ENCODE measurements around the gene MANSC1. TPM values are rescaled to one million over a fixed set of nuclear protein-coding genes. Genes with fewer than 3 reads are reported as not detected.
A peak's percentile ranks its signal among the peaks of the same experiment; 100 is the strongest.

Gene MANSC1
- total and polyA plus RNA-seq, 2 of the 13 experiments (the other 11 are each of a cell fraction or from before 2014, with no cell fraction given), result 1.9 to 4.2 TPM

- TF ChIP-seq MYNN (CRISPR knock-in tag; IDR thresholded peaks at IDR 0.05; ENCODE audit: low read depth) (no peak), NR2F6 (IDR thresholded peaks at IDR 0.05) (peak; percentile 75), NR2F6 (CRISPR knock-in tag; IDR thresholded peaks at IDR 0.05) (peak; percentile 55), ZNF512 (CRISPR knock-in tag; IDR thresholded peaks at IDR 0.05) (no peak), ZNF562 (CRISPR knock-in tag; IDR thresholded peaks at IDR 0.05; ENCODE audit: borderline replicate concordance) (no peak), ZSCAN9 (CRISPR knock-in tag; IDR thresholded peaks at IDR 0.05; ENCODE audit: borderline replicate concordance) (0 out of 2 replicates have a peak, but pooled peaks have one; percentile 52), KLF12 (CRISPR knock-in tag; IDR thresholded peaks at IDR 0.05; ENCODE audit: borderline replicate concordance) (peak; percentile 25; the same call in 1 of the 2 replicates), ETV5 (CRISPR knock-in tag; IDR thresholded peaks at IDR 0.05; ENCODE audit: borderline replicate concordance) (peak; percentile 29; the same call in 1 of the 2 replicates), FOXO1 (CRISPR knock-in tag; IDR thresholded peaks at IDR 0.05) (peak; percentile 63; the same call in 1 of the 2 replicates), ZSCAN22 (CRISPR knock-in tag; IDR thresholded peaks at IDR 0.05) (no peak), ZNF331 (CRISPR knock-in tag; IDR thresholded peaks at IDR 0.05) (peak; percentile 99), THYN1 (CRISPR knock-in tag; IDR thresholded peaks at IDR 0.05; ENCODE audit: borderline replicate concordance, low read depth) (no peak), CAMTA2 (CRISPR knock-in tag; IDR thresholded peaks at IDR 0.05; ENCODE audit: borderline replicate concordance) (no peak), SYNCRIP (IDR thresholded peaks at IDR 0.05; ENCODE audit: insufficient read depth, low read depth, low read length) (no peak), RAD21 (CRISPR knock-in tag; IDR thresholded peaks at IDR 0.05) (no peak), FLYWCH1 (CRISPR knock-in tag; IDR thresholded peaks at IDR 0.05) (no peak), ZNF713 (CRISPR knock-in tag; IDR thresholded peaks at IDR 0.05) (no peak), SRF (IDR thresholded peaks at IDR 0.05; ENCODE audit: low read depth, low read length) (no peak), ZNF660 (CRISPR knock-in tag; IDR thresholded peaks at IDR 0.05; ENCODE audit: borderline replicate concordance, low read depth) (no peak), DBP (CRISPR knock-in tag; IDR thresholded peaks at IDR 0.05; ENCODE audit: not compliant biosample characterization) (no peak), ZNF83 (CRISPR knock-in tag; IDR thresholded peaks at IDR 0.05; ENCODE audit: borderline replicate concordance) (no peak), ZFY (CRISPR knock-in tag; IDR thresholded peaks at IDR 0.05) (no peak), NKX3-1 (CRISPR knock-in tag; IDR thresholded peaks at IDR 0.05) (no peak), EZH2 (conservative IDR thresholded peaks at IDR 0.05; ENCODE audit: low read depth, low read length) (no peak), ZNF841 (CRISPR knock-in tag; IDR thresholded peaks at IDR 0.05; ENCODE audit: borderline replicate concordance) (no peak)
- TF ChIP-seq, protein P1, sequence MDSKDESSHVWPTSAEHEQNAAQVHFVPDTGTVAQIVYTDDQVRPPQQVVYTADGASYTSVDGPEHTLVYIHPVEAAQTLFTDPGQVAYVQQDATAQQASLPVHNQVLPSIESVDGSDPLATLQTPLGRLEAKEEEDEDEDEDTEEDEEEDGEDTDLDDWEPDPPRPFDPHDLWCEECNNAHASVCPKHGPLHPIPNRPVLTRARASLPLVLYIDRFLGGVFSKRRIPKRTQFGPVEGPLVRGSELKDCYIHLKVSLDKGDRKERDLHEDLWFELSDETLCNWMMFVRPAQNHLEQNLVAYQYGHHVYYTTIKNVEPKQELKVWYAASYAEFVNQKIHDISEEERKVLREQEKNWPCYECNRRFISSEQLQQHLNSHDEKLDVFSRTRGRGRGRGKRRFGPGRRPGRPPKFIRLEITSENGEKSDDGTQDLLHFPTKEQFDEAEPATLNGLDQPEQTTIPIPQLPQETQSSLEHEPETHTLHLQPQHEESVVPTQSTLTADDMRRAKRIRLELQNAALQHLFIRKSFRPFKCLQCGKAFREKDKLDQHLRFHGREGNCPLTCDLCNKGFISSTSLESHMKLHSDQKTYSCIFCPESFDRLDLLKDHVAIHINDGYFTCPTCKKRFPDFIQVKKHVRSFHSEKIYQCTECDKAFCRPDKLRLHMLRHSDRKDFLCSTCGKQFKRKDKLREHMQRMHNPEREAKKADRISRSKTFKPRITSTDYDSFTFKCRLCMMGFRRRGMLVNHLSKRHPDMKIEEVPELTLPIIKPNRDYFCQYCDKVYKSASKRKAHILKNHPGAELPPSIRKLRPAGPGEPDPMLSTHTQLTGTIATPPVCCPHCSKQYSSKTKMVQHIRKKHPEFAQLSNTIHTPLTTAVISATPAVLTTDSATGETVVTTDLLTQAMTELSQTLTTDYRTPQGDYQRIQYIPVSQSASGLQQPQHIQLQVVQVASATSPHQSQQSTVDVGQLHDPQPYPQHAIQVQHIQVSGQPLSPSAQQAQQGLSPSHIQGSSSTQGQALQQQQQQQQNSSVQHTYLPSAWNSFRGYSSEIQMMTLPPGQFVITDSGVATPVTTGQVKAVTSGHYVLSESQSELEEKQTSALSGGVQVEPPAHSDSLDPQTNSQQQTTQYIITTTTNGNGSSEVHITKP (CRISPR knock-in tag; IDR thresholded peaks at IDR 0.05; ENCODE audit: low read depth), result 0 out of 2 replicates have a peak, but pooled peaks have one; percentile 61
Measured at GRCh38 chr12:12384571-12385340, 34.7 kb upstream of the MANSC1 start (continued).

Data from HepG2 (cell line).